Spinal cord (tissue), 10 donors: ENCODE measurements around the gene PRR9. TPM values are rescaled to one million over a fixed set of nuclear protein-coding genes. Genes with fewer than 3 reads are reported as not detected.
"Not testable (repeated sequence)": the region's sequence is repeated elsewhere in the genome, so short reads cannot be mapped to it uniquely, and the experiment has no call there.

Source experiments
- DNase-seq, 6 donors: peaks; one replicate each; pipeline versions ENCODE4 v3.0.0 to v3.0.0-alpha.2; 2013 to 2015; ENCODE audit warnings: low spot score in 6 of 6, low read depth in 4 of 6
- H3K27ac ChIP-seq: one replicate; pipeline ENCODE4 v1.5.1; 2013; ENCODE audit warnings: low read depth, low read length, control low read depth
- H3K27me3 ChIP-seq: one replicate; pipeline ENCODE4 v1.6.1; 2013; ENCODE audit warnings: low read length; ENCODE audit not compliant: control insufficient read depth, insufficient read depth
- H3K36me3 ChIP-seq: one replicate; pipeline ENCODE4 v1.6.1; 2013; ENCODE audit warnings: low read length; ENCODE audit not compliant: control insufficient read depth, insufficient read depth
- H3K4me1 ChIP-seq: one replicate; pipeline ENCODE4 v1.6.1; 2013; ENCODE audit warnings: low read length; ENCODE audit not compliant: control insufficient read depth, insufficient read depth
- H3K4me3 ChIP-seq: one replicate; pipeline ENCODE4 v1.5.1; 2013; ENCODE audit warnings: low read depth, low read length, control low read depth
- H3K9me3 ChIP-seq: one replicate; pipeline ENCODE4 v1.6.1; 2013; ENCODE audit warnings: low read length; ENCODE audit not compliant: control insufficient read depth, insufficient read depth
- WGBS: methylation state at CpG from one replicate; pipeline ENCODE4 v1.1.5; 2013; ENCODE audit warnings: missing lambda C conversion rate; ENCODE audit not compliant: insufficient coverage; 5-methylcytosine and 5-hydroxymethylcytosine counted together
- long read RNA-seq, 4 donors: transcript quantifications; one replicate each; lab custom pipeline, GENCODE V29; 2026
- polyA plus RNA-seq, 2 donors: library from polyadenylated mRNA; unstranded; fragments of 120-200 nt; gene quantifications; one replicate each; pipeline ENCODE4 v1.2.1, GENCODE V29; 2013; ENCODE audit not compliant: insufficient read length in 2 of 2
- total RNA-seq, 2 donors: library from RNA; depleted of rRNA in 1 of 2; stranded (reverse); fragments of 120-200 nt in 1 of 2; fragments of >200 nt in 1 of 2; gene quantifications; one replicate each; pipeline versions ENCODE4 v1.2.3 to v1.2.4, GENCODE V29; 2013 to 2014
- donor health status: healthy.

The PRR9 gene
- total RNA-seq (not detected), polyA plus RNA-seq (not detected)
- long read RNA-seq, donor 1 = 0 reads
- long read RNA-seq, donor 2 = 0 reads
- long read RNA-seq, donor 3 = 0 reads
- long read RNA-seq, donor 4 = 0 reads

- no CpG with 5 or more reads among the region's 3 CpGs for WGBS
- Histone ChIP-seq H3K4me1 (peaks cover 7% of the 10 kb centered on the region), H3K36me3 (no peaks in the 10 kb centered on the region), H3K9me3 (no peaks in the 10 kb centered on the region), H3K4me3 (no peak within 1 kb of the TSS), H3K27me3 (no peaks in the 10 kb centered on the region), H3K27ac (no peak within 1 kb of the TSS)
- no peak for DNase-seq
Observed at GRCh38 chr1:153217212-153217611, at the start of gene PRR9. PRR9 (plus strand) TSS chr1:153217584; CDS start chr1:153218145, 561 bp downstream.

- H3K9me3 ChIP-seq = no peaks in the 10 kb centered on the region
- no peak overlapping the region for H3K4me3 ChIP-seq
- no peak overlapping the region for H3K27ac ChIP-seq
- 60% methylated on average over 1 of the region's 2 CpGs for WGBS
- no peaks in the 10 kb centered on the region for H3K36me3 ChIP-seq
- H3K27me3 ChIP-seq = no peaks in the 10 kb centered on the region
- DNase-seq = no peak
- H3K4me1 ChIP-seq = no peaks in the 10 kb centered on the region
Observed at GRCh38 chr1:153168686-153169085, 48.7 kb upstream of the PRR9 start.

- no peaks in the 10 kb centered on the region for H3K27me3 ChIP-seq
- no peak for DNase-seq
- H3K27ac ChIP-seq = no peak overlapping the region
- peaks cover 4% of the 10 kb centered on the region for H3K9me3 ChIP-seq
- H3K36me3 ChIP-seq = no peaks in the 10 kb centered on the region
- no peaks in the 10 kb centered on the region for H3K4me1 ChIP-seq
- H3K4me3 ChIP-seq = no peak overlapping the region
Observed at GRCh38 chr1:153174624-153175023, 42.8 kb upstream of the PRR9 start.

GRCh38 chr1:153178922-153179321 is 38.5 kb upstream of the PRR9 start:
- H3K4me3 ChIP-seq = no peak overlapping the region
- H3K9me3 ChIP-seq = peaks cover 4% of the 10 kb centered on the region
- no peaks in the 10 kb centered on the region for H3K36me3 ChIP-seq
- no peaks in the 10 kb centered on the region for H3K4me1 ChIP-seq
- no peak for DNase-seq
- no peaks in the 10 kb centered on the region for H3K27me3 ChIP-seq
- H3K27ac ChIP-seq = no peak overlapping the region

- no peak for DNase-seq
Observed at GRCh38 chr1:153180556-153180955, 36.8 kb upstream of the PRR9 start.

GRCh38 chr1:153188301-153188700 is 29.1 kb upstream of the PRR9 start:
- not testable (repeated sequence) for DNase-seq, H3K9me3 ChIP-seq, H3K27me3 ChIP-seq, H3K36me3 ChIP-seq, H3K4me1 ChIP-seq, H3K4me3 ChIP-seq, H3K27ac ChIP-seq
- WGBS = 88% methylated on average over 4 of the region's 4 CpGs

More at GRCh38 chr1:153180556-153180955, 36.8 kb upstream of the PRR9 start:
- Histone ChIP-seq H3K27me3 (no peaks in the 10 kb centered on the region), H3K36me3 (no peaks in the 10 kb centered on the region), H3K4me1 (no peaks in the 10 kb centered on the region), H3K9me3 (peaks cover 4% of the 10 kb centered on the region), H3K27ac (no peak overlapping the region), H3K4me3 (no peak overlapping the region)
- WGBS = no CpG with 5 or more reads among the region's 4 CpGs

- H3K4me3 ChIP-seq = no peak overlapping the region
- no peak overlapping the region for H3K27ac ChIP-seq
- H3K9me3 ChIP-seq = no peaks in the 10 kb centered on the region
- no peaks in the 10 kb centered on the region for H3K27me3 ChIP-seq
- no peaks in the 10 kb centered on the region for H3K4me1 ChIP-seq
- no peaks in the 10 kb centered on the region for H3K36me3 ChIP-seq
- WGBS = 30% methylated on average over 3 of the region's 3 CpGs
- DNase-seq = no peak
Observed at GRCh38 chr1:153190373-153190772, 27.0 kb upstream of the PRR9 start.

GRCh38 chr1:153192697-153193096 is 24.7 kb upstream of the PRR9 start:
- no peak overlapping the region for H3K27ac ChIP-seq
- no peak overlapping the region for H3K4me3 ChIP-seq
- H3K9me3 ChIP-seq = no peaks in the 10 kb centered on the region
- no peaks in the 10 kb centered on the region for H3K27me3 ChIP-seq
- H3K36me3 ChIP-seq = no peaks in the 10 kb centered on the region
- DNase-seq = peak in 1 of 6 donors; percentile 11
- no peaks in the 10 kb centered on the region for H3K4me1 ChIP-seq
- WGBS = 38% methylated on average over 1 of the region's 3 CpGs

GRCh38 chr1:153194331-153195050 is 22.9 kb upstream of the PRR9 start:
- Histone ChIP-seq H3K27ac (no peak overlapping the region), H3K9me3 (no peaks in the 10 kb centered on the region), H3K4me1 (no peaks in the 10 kb centered on the region), H3K4me3 (no peak overlapping the region), H3K36me3 (no peaks in the 10 kb centered on the region), H3K27me3 (no peaks in the 10 kb centered on the region)
- 61% methylated on average over 3 of the region's 3 CpGs for WGBS
- no peak for DNase-seq

GRCh38 chr1:153195216-153195615 is 22.2 kb upstream of the PRR9 start:
- 92% methylated on average over 3 of the region's 4 CpGs for WGBS

More at GRCh38 chr1:153195216-153195615, 22.2 kb upstream of the PRR9 start:
- Histone ChIP-seq H3K36me3 (no peaks in the 10 kb centered on the region), H3K27me3 (no peaks in the 10 kb centered on the region), H3K4me1 (no peaks in the 10 kb centered on the region), H3K9me3 (no peaks in the 10 kb centered on the region), H3K27ac (no peak overlapping the region), H3K4me3 (no peak overlapping the region)
- no peak for DNase-seq
